GM18951 (cell line): ENCODE measurements around the gene ARHGEF38.
"Not testable (repeated sequence)": the region's sequence is repeated elsewhere in the genome, so short reads cannot be mapped to it uniquely, and the experiment has no call there.

Source experiments
- POLR2A ChIP-seq: IDR thresholded peaks from 4 replicates; pipeline ENCODE4 v1.6.1; 2011; ENCODE audit warnings: mild to moderate bottlenecking; ENCODE audit not compliant: insufficient read length, insufficient read depth; ENCODE audit errors: extremely low read depth
- in situ Hi-C: fragments of 300-500 bp; cut with MboI; formaldehyde crosslinking; loops from one replicate; pipeline ENCODE4 v1.12.0; 2022; ENCODE audit warnings: low sequenced_read_pairs, mixed read lengths, inconsistent platforms; ENCODE audit not compliant: unreplicated experiment

The ARHGEF38 gene

DNA sequence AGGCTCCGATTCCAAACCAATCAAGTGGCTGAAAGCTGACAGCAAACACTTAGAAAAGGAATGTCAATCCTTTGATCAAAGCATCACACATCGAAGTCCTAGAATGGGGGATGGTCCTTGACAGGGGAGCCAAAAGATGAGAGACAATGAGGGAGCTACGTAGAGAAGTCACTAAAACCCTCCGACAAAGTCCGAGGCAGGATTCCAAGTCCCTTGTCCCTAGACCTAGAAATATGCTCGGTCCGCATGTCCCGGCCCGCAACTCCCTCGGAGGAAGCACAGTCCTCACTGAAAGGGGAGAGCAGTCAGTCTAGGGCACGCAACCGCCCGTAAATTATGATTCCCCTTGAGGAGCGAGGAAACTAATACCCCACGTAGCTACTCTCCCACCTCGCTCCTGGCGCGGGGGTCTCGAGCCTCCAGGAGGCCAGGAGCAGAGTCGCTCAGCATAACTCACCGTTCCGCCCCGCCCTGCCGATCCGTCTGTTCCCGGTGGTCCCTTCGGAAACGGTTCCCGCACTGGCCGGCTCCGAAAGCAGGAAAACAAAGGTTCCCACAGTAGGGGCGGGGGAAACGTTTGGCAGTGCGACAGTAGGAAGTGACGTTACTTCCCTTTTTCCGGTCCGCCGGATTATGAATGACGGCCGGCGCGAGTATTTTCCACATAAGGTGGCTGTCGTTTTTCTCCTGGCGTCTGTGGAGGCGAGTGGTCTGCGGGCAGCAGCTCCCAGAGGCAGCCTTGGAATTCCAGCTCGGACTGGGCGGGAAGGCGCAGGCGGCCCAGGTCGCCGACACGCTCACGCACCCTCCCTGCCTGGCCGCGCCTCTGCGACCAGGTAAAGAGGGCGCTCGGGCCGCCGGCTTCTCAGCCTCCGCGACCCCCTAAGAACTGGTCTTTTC, 156.0 kb downstream of the ARHGEF38 start, which contains the start of the genes GSTCD and INTS12:
Gene GSTCD, plus strand, starts transcription at position 604 of the 900 bp plus-strand sequence. CDS start 8,830 bp downstream, outside the sequence.
Gene INTS12, minus strand, starts transcription at position 509 of the 900 bp plus-strand sequence. CDS start 8,684 bp downstream, outside the sequence.
- in situ Hi-C loops = loop anchor here (25.0 kb wide), 1 partner anchor 196 kb away; no protein-coding TSS in a partner anchor
- TF ChIP-seq POLR2A = peak; percentile 91

- in situ Hi-C loops = loop anchor here (25.0 kb wide), 1 partner anchor 197 kb away; no protein-coding TSS in a partner anchor
- no peak for TF ChIP-seq POLR2A
These were observed 156.6 kb downstream of the ARHGEF38 start for GRCh38 chr4:105709081-105709450.

DNA sequence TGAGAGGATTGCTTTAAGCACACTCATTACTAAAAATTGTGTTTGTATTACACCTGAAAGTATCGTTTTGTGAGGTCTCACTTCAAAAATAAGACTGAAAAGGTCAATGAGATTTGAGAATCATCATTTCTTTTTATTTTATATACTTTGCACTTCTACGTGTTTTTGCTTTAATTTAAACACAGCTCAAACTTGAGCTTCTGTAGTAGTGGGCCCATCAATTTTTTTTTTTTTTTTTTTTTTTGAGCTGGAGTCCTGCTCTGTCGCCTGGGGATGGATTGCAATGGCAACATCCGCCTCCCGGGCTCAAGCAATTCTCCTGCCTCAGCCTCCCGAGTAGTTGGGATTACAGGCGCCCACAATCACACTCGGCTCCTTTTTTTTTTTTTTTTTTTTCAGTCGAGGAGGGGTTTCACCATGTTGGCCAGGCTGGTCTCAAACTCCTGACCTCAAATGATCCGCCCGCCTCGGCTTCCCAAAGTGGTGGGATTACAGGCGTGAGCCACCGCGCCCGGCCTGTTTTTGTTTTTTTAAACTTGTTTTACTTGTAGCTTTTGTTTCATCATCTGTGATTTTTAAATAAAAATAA, 157.7 kb downstream of the ARHGEF38 start:
- no peak for TF ChIP-seq POLR2A
- in situ Hi-C loops = loop anchor here (25.0 kb wide), 1 partner anchor 198 kb away; no protein-coding TSS in a partner anchor

DNA sequence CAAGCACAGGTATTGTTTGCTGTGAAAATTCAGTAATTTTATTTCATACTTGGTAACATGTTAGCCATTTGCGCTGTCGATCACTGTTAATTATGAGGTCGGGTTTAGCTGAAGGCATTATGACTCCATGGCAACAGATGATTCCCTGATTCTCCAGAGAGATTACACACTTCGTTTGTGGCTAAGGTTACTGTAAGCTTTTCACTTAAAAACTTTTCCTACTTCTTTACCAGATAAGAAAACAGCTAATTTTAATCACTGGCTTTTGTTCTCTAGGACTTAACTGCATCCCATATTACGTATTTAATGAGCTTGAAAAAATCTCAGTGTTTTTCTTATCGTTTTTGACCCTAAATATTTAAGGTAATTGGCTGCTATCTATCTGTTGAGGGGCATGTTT, 158.3 kb downstream of the ARHGEF38 start:
- no peak for TF ChIP-seq POLR2A
- in situ Hi-C loops = loop anchor here (25.0 kb wide), 1 partner anchor 198 kb away; no protein-coding TSS in a partner anchor

DNA sequence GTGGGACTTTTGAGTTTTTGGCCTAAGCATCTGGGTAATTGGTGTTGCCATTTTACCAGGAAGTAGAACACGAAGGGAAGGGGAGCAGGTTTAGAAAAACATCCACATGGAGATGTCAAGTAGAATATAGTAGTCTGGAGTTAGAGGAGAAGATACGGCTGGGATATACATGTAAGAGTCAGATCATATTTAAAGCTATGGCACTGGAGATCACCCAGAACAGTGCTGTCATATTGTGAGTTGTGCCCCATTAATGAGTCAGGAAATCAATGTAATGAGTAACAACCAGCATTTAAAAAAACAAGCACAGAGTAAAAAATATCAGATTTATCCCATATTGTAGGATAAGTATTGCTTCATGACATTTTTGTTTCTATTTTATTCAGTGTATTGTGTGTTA, 160.3 kb downstream of the ARHGEF38 start:
- in situ Hi-C loops = loop anchor here (25.0 kb wide), 1 partner anchor 200 kb away; no protein-coding TSS in a partner anchor

GRCh38 chr4:105714071-105714521, 161.7 kb downstream of the ARHGEF38 start:
- TF ChIP-seq POLR2A = no peak
- in situ Hi-C loops = loop anchor here (25.0 kb wide), 1 partner anchor 202 kb away; no protein-coding TSS in a partner anchor

More for the DNA sequence above, 160.3 kb downstream of the ARHGEF38 start:
- TF ChIP-seq POLR2A = no peak

GRCh38 chr4:105714932-105715331, 162.5 kb downstream of the ARHGEF38 start:
- in situ Hi-C loops = loop anchor here (25.0 kb wide), 1 partner anchor 203 kb away; no protein-coding TSS in a partner anchor
- TF ChIP-seq POLR2A = no peak

DNA sequence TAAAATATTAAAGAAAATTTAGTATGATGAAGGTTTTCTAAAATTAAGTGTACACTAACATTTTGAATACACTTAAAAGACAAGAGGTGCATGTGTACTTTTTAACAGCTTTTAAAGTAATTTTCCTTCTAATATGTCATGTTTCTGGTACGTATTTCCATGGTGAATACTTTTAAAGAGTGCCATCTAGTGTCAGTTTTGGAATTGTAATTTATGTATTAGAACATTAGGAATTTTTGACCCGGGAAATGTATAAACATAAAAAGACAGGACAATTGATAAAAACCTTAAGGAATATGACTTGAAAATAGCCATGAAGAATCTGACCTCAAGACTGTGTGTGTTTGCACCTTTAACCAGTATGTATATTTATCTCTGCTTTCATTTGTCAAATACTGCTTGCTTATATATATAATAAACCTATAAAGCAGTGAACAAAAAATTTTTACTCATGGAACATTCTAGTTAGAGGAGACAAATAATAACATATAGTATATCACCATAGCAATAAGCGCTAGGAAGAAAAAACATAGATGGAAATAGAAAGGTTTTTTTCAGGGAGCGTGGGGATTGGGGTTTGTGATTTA, 163.4 kb downstream of the ARHGEF38 start:
- TF ChIP-seq POLR2A = no peak
- in situ Hi-C loops = loop anchor here (25.0 kb wide), 1 partner anchor 203 kb away; no protein-coding TSS in a partner anchor

DNA sequence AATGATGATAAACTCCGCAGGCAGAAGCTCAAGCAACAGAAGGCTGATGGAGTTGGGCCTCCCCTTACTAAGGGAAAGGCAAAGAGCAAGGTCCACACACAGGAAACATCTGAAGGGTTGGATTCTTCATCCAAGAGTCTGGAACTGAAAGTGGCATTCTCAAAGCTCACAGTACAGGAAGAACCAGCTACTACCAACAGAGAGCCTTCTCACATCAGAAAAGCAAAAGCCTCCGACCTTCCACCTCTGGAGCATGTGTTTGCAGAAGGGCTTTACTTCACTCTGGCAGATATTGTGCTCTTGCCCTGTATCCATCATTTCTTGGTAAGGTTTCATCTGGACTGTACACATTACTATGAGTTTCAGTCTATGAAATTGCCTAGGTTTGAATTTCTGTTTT, 166.8 kb downstream of the ARHGEF38 start:
- in situ Hi-C loops = loop anchor here (25.0 kb wide), 1 partner anchor 207 kb away; no protein-coding TSS in a partner anchor
- no peak for TF ChIP-seq POLR2A

- TF ChIP-seq POLR2A = no peak
- in situ Hi-C loops = no loop called here
These were observed 173.2 kb downstream of the ARHGEF38 start for GRCh38 chr4:105725623-105726022.

GRCh38 chr4:105729895-105730294, 177.5 kb downstream of the ARHGEF38 start:
- in situ Hi-C loops = not testable (repeated sequence)
